Endometrial microvascular endothelial cells (primary cell): ENCODE measurements around the gene CIP2A. TPM values are rescaled to one million over a fixed set of nuclear protein-coding genes. Genes with fewer than 3 reads are reported as not detected.

Experiments
- in situ Hi-C: cut with HindIII; loops from 2 replicates; pipeline ENCODE4 v1.10.0; 2017; ENCODE audit warnings: low sequenced_read_pairs, low pct_unique_long_range_greater_than_20kb; ENCODE audit errors: inconsistent ontology term
- total RNA-seq: library from RNA; depleted of rRNA; stranded (reverse); fragments of >200 nt; gene quantifications from one replicate; pipeline ENCODE4 v1.2.3, GENCODE V29; 2015; ENCODE audit errors: inconsistent ontology term

Gene CIP2A
- total RNA-seq, 1 donor from 2014 or later: 35.5 TPM

GRCh38 chr3:108518895-108519294 is 70.3 kb downstream of the CIP2A start:
- in situ Hi-C loops: no loop called here

DNA sequence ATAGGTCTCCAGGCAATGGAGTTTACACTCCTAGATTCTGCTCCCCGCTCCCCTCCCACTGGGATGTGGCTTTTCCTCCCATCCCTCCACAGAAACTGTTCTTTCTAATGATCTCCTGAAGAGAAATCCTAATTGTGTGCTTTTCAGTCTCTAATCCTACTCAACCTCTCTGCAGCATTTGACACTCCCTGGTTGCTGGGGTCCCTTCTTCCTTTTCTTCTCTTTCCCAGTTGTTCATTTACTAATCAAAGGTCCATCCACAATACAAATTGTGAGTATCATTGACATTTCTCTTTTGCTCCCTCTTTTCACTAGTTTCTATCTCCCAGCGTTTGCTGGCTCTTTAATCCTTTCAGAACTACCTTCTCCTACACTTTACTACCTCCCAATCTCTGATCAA is 72.4 kb downstream of the CIP2A start:
- in situ Hi-C loops: no loop called here

- in situ Hi-C loops: no loop called here
Observed at GRCh38 chr3:108513961-108514360, 75.3 kb downstream of the CIP2A start.

- in situ Hi-C loops: no loop called here
Observed at GRCh38 chr3:108512671-108513070, 76.6 kb downstream of the CIP2A start.

DNA sequence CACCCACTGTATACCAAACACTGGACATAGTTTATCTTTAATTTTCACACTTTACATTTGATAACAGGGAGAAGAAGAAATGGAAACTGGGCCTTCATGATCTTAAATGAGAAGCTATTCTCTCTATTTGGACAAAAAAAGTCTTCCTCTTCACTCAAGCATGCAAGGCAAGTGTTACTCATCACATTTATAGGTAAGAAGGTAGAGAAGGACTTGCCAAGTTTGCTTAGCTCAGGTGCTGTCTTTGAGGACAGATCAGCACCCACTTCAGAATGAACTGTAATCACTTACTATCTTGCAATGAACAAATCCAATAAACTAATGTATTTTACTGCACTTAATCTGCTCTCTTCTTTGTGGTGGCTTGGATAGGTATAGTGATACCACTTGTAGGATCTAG is 77.7 kb downstream of the CIP2A start:
- in situ Hi-C loops: no loop called here

DNA sequence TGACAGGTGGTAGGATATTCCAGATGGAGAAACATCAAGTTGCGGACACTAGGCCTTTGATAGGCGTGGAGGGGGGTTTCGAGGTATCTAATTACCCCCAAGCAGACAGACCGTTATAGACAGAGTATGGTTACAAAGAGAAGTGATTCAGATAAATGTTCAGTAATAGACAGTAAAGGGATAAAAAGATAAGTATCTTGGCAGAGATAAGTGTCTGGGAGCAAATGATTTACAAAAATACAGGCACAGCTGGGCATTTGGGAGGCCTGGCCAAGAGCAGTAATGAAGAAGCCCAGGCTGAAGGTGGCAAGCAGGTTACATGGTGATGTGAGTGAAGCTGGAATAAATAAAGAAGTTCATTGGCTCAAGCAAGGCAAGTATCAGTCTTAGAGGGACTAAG is 78.2 kb downstream of the CIP2A start:
- in situ Hi-C loops: no loop called here

- in situ Hi-C loops: no loop called here
Observed at GRCh38 chr3:108510496-108510895, 78.7 kb downstream of the CIP2A start, which contains the start of gene MYH15. MYH15 (minus strand) TSS chr3:108510596; CDS start chr3:108510530, 66 bp downstream.

DNA sequence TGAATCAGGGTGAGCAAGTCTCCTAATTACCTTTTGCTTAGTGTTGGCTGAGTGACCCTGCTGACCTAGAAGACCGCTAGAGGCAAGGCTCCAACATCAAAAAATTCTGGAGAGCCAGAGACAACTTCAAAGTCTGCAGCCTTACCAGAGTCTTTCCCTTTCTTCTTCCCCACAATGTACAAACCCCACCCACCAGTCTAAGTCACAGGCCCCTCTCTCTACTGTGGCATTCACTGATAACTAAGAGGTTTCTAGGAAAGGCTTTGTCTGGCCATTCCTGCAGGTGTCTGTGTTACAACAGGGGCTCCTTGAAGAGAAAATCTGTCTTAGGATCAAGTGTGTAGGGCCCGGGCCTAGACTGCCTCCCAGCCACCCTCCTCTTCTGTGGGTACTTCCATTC is 79.4 kb downstream of the CIP2A start:
- in situ Hi-C loops: no loop called here

DNA sequence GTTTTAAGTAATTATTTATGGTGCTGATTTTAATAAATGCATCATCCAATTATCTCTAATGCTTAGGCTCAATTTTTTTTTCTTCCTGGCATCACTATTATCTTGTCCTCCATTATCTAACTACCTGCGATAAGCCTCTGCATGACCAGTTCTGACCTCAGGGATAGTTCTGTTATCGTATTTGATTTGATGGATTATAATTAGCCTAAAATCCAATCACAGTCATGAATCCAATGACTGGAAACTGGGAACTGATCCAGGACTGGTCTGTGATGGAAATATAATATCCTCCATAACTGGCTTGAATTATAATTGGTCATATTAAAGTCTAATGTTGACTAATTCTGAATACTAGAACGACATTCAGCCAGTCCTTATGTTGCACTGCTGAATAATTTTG is 80.0 kb downstream of the CIP2A start:
- in situ Hi-C loops: no loop called here

- in situ Hi-C loops: no loop called here
Observed at GRCh38 chr3:108507902-108508301, 81.3 kb downstream of the CIP2A start.

DNA sequence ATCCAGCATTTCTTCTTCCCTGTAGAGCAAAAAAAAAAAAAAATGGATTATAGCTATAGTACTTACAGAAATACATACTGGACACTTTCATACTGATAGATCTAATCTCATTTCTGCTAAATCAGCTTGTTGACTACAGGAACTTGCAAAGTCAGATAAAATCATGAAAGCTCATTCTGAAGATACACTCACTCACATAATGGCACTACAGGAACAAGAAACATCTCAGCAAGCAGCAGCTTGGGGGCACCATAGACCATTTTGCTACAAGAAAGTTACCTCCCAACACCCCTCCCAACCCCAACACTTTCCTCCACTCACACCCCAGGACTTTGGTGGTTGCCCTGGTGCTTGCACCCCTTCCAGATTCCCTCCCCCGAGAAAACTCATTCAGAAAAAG is 83.4 kb downstream of the CIP2A start:
- in situ Hi-C loops: no loop called here

DNA sequence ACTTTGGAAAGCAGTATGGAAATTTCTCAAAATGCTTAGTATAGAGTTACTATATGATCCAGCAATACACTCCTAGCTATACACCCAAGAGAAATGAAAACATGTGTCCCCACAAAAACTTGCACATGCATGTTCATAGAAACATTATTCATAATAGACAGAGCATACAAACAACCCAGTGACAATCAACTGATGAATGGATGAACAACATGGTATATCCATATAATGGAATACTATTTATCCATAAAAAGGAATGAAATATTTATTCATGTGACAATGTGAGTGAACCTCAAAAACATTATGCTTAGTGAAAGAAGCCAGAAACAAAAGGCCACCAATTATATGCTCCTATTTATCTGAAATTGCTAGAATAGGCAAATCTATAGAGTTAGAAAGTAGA is 85.5 kb downstream of the CIP2A start:
- in situ Hi-C loops: no loop called here

GRCh38 chr3:108501535-108501934 is 87.7 kb downstream of the CIP2A start:
- in situ Hi-C loops: no loop called here

DNA sequence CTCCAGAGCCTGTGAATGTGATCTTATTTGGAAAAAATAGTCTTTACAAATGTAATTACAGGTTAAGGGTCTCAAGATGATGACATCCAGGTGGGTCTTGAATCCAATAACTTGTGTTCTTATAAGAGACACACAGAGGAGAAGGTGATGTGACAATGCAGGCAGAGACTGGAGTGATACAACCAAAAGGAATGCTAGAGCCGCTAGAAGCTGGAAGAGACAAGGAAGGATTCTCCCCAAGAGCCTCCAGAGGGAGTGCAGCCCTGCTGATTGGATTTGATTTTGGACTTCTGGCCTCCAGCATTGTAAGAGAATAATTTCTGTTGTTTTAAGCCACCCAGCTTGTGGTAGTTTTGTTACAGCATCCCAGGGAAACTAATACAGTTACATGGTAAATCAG is 88.5 kb downstream of the CIP2A start:
- in situ Hi-C loops: no loop called here

Other genes with a start within 250 kb of the CIP2A start
- gene MYH15, start 78.8 kb downstream of the CIP2A start, total RNA-seq: 0.46 TPM
- gene DZIP3, start 284 bp upstream of the CIP2A start, total RNA-seq: 3.5 TPM
- gene RETNLB, start 168.0 kb upstream of the CIP2A start, total RNA-seq: not detected
- gene TRAT1, start 233.3 kb upstream of the CIP2A start, total RNA-seq: not detected